OCI-LY1 (cell line): ENCODE measurements around the gene ARHGAP21.

ENCODE experiments used
- CTCF ChIP-seq: fragments of 200-600 bp; sonication (generic), shearing (Covaris generic); IDR thresholded peaks from 2 replicates; pipeline ENCODE4 v1.5.1; 2017; ENCODE audit warnings: mild to moderate bottlenecking, antibody characterized with exemption, low read length, moderate library complexity, mixed read lengths
- EZH2 ChIP-seq: fragments of 200-600 bp; sonication (generic), shearing (Covaris generic); IDR thresholded peaks from 2 replicates; pipeline ENCODE4 v1.8.0; 2017; ENCODE audit warnings: borderline replicate concordance, mixed run types, mild to moderate bottlenecking, antibody characterized with exemption, low read length, moderate library complexity, mixed read lengths

- TF ChIP-seq CTCF (no peak), EZH2 (no peak)
Observed at GRCh38 chr10:24542314-24543270, 181.1 kb downstream of the ARHGAP21 start.
